Loucy (cell line): ENCODE data around the gene MAMLD1.

Source experiments
- H2AFZ ChIP-seq: fragments of 200-600 bp; sonication (generic); 2 replicates; pipeline ENCODE4 v1.6.0; 2016; ENCODE audit warnings: antibody characterized with exemption, mild to moderate bottlenecking, low read length, moderate library complexity
- H3F3A ChIP-seq: fragments of 200-600 bp; 2 replicates; pipeline ENCODE4 v1.6.0; 2016; ENCODE audit warnings: antibody characterized with exemption, low read depth, mild to moderate bottlenecking
- H3K27me3 ChIP-seq: fragments of 200-600 bp; sonication (generic); 2 replicates; pipeline ENCODE4 v1.6.1; 2014; ENCODE audit warnings: low read length, mild to moderate bottlenecking; ENCODE audit not compliant: insufficient read depth, poor library complexity, severe bottlenecking
- H3K36me3 ChIP-seq: fragments of 200-600 bp; sonication (generic); 2 replicates; pipeline ENCODE4 v1.6.1; 2016; ENCODE audit warnings: low read length; ENCODE audit not compliant: insufficient read depth
- H3K4me1 ChIP-seq: fragments of 200-600 bp; sonication (generic); 2 replicates; pipeline ENCODE4 v1.5.1; 2014; ENCODE audit warnings: low read length, mild to moderate bottlenecking; ENCODE audit not compliant: insufficient read depth, poor library complexity, severe bottlenecking
- H3K4me2 ChIP-seq: fragments of 200-600 bp; sonication (generic); 2 replicates; pipeline ENCODE4 v1.6.0; 2014; ENCODE audit warnings: antibody characterized with exemption, low read length, low read depth, mild to moderate bottlenecking; ENCODE audit not compliant: poor library complexity, severe bottlenecking
- H3K4me3 ChIP-seq: fragments of 200-600 bp; sonication (generic); 2 replicates; pipeline ENCODE4 v1.5.1; 2014; ENCODE audit warnings: low read length, mild to moderate bottlenecking, mixed read lengths; ENCODE audit not compliant: poor library complexity, severe bottlenecking
- H3K79me2 ChIP-seq: fragments of 200-600 bp; sonication (generic); 2 replicates; pipeline ENCODE4 v1.6.1; 2014; ENCODE audit warnings: low read length; ENCODE audit not compliant: insufficient read depth
- H3K9ac ChIP-seq: fragments of 200-600 bp; sonication (generic); 2 replicates; pipeline ENCODE4 v1.6.0; 2014; ENCODE audit warnings: mild to moderate bottlenecking, low read depth, low read length, moderate library complexity; ENCODE audit not compliant: poor library complexity, severe bottlenecking
- H3K9me2 ChIP-seq: fragments of 200-600 bp; sonication (generic); replicated peaks from 2 replicates; pipeline ENCODE4 v1.6.1; 2016; ENCODE audit warnings: low read depth, low read length, mixed read lengths
- H3K9me3 ChIP-seq: fragments of 200-600 bp; sonication (generic); 2 replicates; pipeline ENCODE4 v1.6.1; 2014; ENCODE audit warnings: mild to moderate bottlenecking, antibody characterized with exemption, low read length, low read depth; ENCODE audit not compliant: insufficient read depth
- H4K20me1 ChIP-seq: fragments of 200-600 bp; sonication (generic); 2 replicates; pipeline ENCODE4 v1.6.0; 2014; ENCODE audit warnings: antibody characterized with exemption, low read length, mild to moderate bottlenecking; ENCODE audit not compliant: insufficient read depth, poor library complexity, severe bottlenecking
- CTCF ChIP-seq: fragments of 200-600 bp; sonication (generic); conservative IDR thresholded peaks from 2 replicates; pipeline ENCODE4 v1.5.1; 2014; ENCODE audit warnings: mild to moderate bottlenecking, antibody characterized with exemption, low read length
- EZH2phosphoT487 ChIP-seq: fragments of 200-600 bp; IDR thresholded peaks from 2 replicates; pipeline ENCODE4 v1.6.1; 2018; ENCODE audit warnings: antibody characterized with exemption, mild to moderate bottlenecking, moderate library complexity, borderline replicate concordance

MAMLD1 gene

GRCh38 chrX:150533863-150534262, 170.7 kb downstream of the MAMLD1 start:
- H3F3A ChIP-seq, result no peaks in the 10 kb centered on the region
- no peaks in the 10 kb centered on the region for H3K36me3 ChIP-seq
- H3K4me2 ChIP-seq, result no peak overlapping the region
- no peak overlapping the region for H3K9ac ChIP-seq
- no peaks in the 10 kb centered on the region for H3K9me3 ChIP-seq
- no peak overlapping the region for H3K4me3 ChIP-seq
- H3K4me1 ChIP-seq, result no peaks in the 10 kb centered on the region
- H3K79me2 ChIP-seq, result no peaks in the 10 kb centered on the region
- no peak for TF ChIP-seq EZH2phosphoT487
- TF ChIP-seq CTCF, result no peak
- H2AFZ ChIP-seq, result no peak overlapping the region
- no peaks in the 10 kb centered on the region for H3K27me3 ChIP-seq
- H3K9me2 ChIP-seq, result no peaks in the 10 kb centered on the region
- no peaks in the 10 kb centered on the region for H4K20me1 ChIP-seq

GRCh38 chrX:150536455-150537116, 173.5 kb downstream of the MAMLD1 start:
- no peaks in the 10 kb centered on the region for H3K9me3 ChIP-seq
- H3K9ac ChIP-seq, result no peak overlapping the region
- no peaks in the 10 kb centered on the region for H3K9me2 ChIP-seq
- H4K20me1 ChIP-seq, result no peaks in the 10 kb centered on the region
- H3K4me3 ChIP-seq, result no peak overlapping the region
- no peaks in the 10 kb centered on the region for H3K36me3 ChIP-seq
- no peak overlapping the region for H2AFZ ChIP-seq
- no peaks in the 10 kb centered on the region for H3F3A ChIP-seq
- peak; percentile 48 for TF ChIP-seq CTCF
- no peak for TF ChIP-seq EZH2phosphoT487
- H3K4me1 ChIP-seq, result peaks cover 10% of the 10 kb centered on the region
- H3K4me2 ChIP-seq, result no peak overlapping the region
- H3K79me2 ChIP-seq, result no peaks in the 10 kb centered on the region
- H3K27me3 ChIP-seq, result no peaks in the 10 kb centered on the region

GRCh38 chrX:150537851-150538250, 174.7 kb downstream of the MAMLD1 start:
- no peaks in the 10 kb centered on the region for H4K20me1 ChIP-seq
- no peaks in the 10 kb centered on the region for H3K9me2 ChIP-seq
- H3K27me3 ChIP-seq, result no peaks in the 10 kb centered on the region
- H3F3A ChIP-seq, result no peaks in the 10 kb centered on the region
- H3K4me2 ChIP-seq, result no peak overlapping the region
- H3K4me3 ChIP-seq, result no peak overlapping the region
- no peak for TF ChIP-seq CTCF
- no peak for TF ChIP-seq EZH2phosphoT487
- H3K4me1 ChIP-seq, result peaks cover 12% of the 10 kb centered on the region
- H2AFZ ChIP-seq, result no peak overlapping the region
- no peaks in the 10 kb centered on the region for H3K36me3 ChIP-seq
- no peak overlapping the region for H3K9ac ChIP-seq
- no peaks in the 10 kb centered on the region for H3K79me2 ChIP-seq
- no peaks in the 10 kb centered on the region for H3K9me3 ChIP-seq
